Small intestine (tissue), 7 donors: Measurements from ENCODE around the gene RGS6. TPM values are rescaled to one million over a fixed set of nuclear protein-coding genes. Genes with fewer than 3 reads are reported as not detected.

ENCODE experiments used
- DNase-seq, 2 donors: peaks; one replicate each; pipeline versions ENCODE4 v3.0.0 to v3.0.0-alpha.2; 2013
- FAIRE-seq: peaks from 2 replicates; lab custom pipeline; 2012; peaks lifted over from hg19 to GRCh38; lab: Jason Lieb, UNC
- H3K27ac ChIP-seq, 3 donors: one replicate each; pipeline ENCODE4 v1.5.1; 2013; ENCODE audit warnings: low read length in 2 of 3, mild to moderate bottlenecking in 2 of 3, control low read depth in 1 of 3, inconsistent platforms in 1 of 3, low read depth in 1 of 3, moderate library complexity in 1 of 3
- H3K27me3 ChIP-seq, 3 donors: one replicate each; pipeline ENCODE4 v1.6.1; 2013; ENCODE audit warnings: low read length in 3 of 3, inconsistent platforms in 1 of 3; ENCODE audit not compliant: control insufficient read depth in 3 of 3, insufficient read depth in 3 of 3
- H3K36me3 ChIP-seq, 3 donors: one replicate each; pipeline ENCODE4 v1.6.1; 2013; ENCODE audit warnings: low read length in 3 of 3, inconsistent platforms in 1 of 3, low read depth in 1 of 3, mild to moderate bottlenecking in 1 of 3, moderate library complexity in 1 of 3; ENCODE audit not compliant: control insufficient read depth in 3 of 3, insufficient read depth in 2 of 3
- H3K4me1 ChIP-seq, 3 donors: one replicate each; pipeline ENCODE4 v1.6.1; 2013; ENCODE audit warnings: low read length in 2 of 3, inconsistent platforms in 1 of 3, low read depth in 1 of 3, mild to moderate bottlenecking in 1 of 3, moderate library complexity in 1 of 3; ENCODE audit not compliant: control insufficient read depth in 3 of 3, insufficient read depth in 2 of 3
- H3K4me3 ChIP-seq, 3 donors: one replicate each; pipeline ENCODE4 v1.5.1; 2013; ENCODE audit warnings: low read length in 3 of 3, control low read depth in 1 of 3, inconsistent platforms in 1 of 3, low read depth in 1 of 3, mild to moderate bottlenecking in 1 of 3, moderate library complexity in 1 of 3
- H3K9me3 ChIP-seq, 2 donors: one replicate each; pipeline ENCODE4 v1.6.1; 2013; ENCODE audit warnings: low read depth in 1 of 2, low read length in 1 of 2; ENCODE audit not compliant: control insufficient read depth in 2 of 2, insufficient read depth in 1 of 2
- WGBS, 3 donors: extraction: QIAGEN DNeasy Blood & Tissue Kit; methylation state at CpG; one replicate each; pipeline ENCODE4 v1.1.7; 2013; 5-methylcytosine and 5-hydroxymethylcytosine counted together
- polyA plus RNA-seq, 4 donors: library from polyadenylated mRNA; stranded (reverse) in 3 of 4; unstranded in 1 of 4; fragments of 200-250 nt in 3 of 4; fragments of 120-200 nt in 1 of 4; gene quantifications; one replicate each; pipeline versions ENCODE4 v1.2.1 to v1.2.3, GENCODE V29; 2013
- donor health status: healthy with polysubstance abuse.
- donor health status: control.
- donor health status: control.
- donor health status: Bipolar disorder and iron deficiency.
- donor health status: healthy.

Gene RGS6
- polyA plus RNA-seq, 4 donors = 0.54 to 2.1 (median 0.58) TPM; not detected in 1

DNA sequence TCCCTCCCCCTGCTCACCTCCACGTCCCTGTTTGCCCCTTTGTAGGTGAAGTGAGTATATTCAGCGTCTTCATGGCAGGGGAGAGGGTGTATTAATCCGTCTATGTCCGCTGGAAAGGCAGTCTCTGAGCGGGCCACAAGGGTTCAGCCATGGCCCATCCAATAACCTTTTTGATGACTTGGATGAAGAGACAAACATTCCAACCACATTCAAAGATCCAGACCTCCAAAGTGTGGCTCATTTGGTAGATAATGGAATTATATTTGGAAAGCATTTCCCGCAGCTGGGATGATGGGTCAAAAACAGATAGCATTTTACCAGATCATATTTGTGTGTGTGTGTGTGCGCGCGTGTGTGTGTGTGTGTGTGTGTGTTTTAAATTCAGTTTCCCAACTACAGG lies 615.8 kb downstream of the RGS6 start:
- Histone ChIP-seq H3K27me3 (peaks cover 0 to 5% (median 0%) of the 10 kb centered on the region in 3 donors), H3K36me3 (no peaks in the 10 kb centered on the region), H3K27ac (no peak overlapping the region), H3K9me3 (no peaks in the 10 kb centered on the region), H3K4me1 (peaks cover 0 to 6% (median 0%) of the 10 kb centered on the region in 3 donors), H3K4me3 (no peak overlapping the region)
- FAIRE-seq = no peak
- 84 to 89% (median 84%) methylated on average over 9 of the region's 9 CpGs for WGBS, 3 donors
- no peak for DNase-seq

DNA sequence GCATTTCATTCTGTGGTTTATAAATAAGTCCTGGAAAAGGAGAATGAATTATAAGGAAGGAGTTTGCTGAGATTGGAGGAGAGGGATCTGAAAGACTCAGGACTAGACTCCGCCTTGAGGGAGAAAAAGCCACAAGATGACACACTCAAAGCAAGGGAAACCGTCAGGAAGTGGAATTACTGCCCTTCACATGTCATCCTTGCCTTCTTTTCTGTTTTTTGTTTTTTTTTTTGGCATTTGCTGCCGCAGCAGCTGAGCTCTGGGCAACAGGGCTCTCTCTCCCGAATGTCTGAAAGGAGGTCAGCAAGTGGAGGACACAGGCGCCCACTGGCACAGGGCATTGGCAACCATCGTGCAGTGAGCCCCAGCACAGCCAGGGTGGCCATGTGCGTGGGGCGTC lies 616.8 kb downstream of the RGS6 start:
- DNase-seq = no peak
- Histone ChIP-seq H3K4me3 (no peak overlapping the region), H3K27me3 (peaks cover 0 to 5% (median 0%) of the 10 kb centered on the region in 3 donors), H3K4me1 (peaks cover 0 to 6% (median 0%) of the 10 kb centered on the region in 3 donors), H3K27ac (no peak overlapping the region), H3K9me3 (no peaks in the 10 kb centered on the region), H3K36me3 (no peaks in the 10 kb centered on the region)
- WGBS, 3 donors = 79 to 83% (median 82%) methylated on average over 8 of the region's 8 CpGs
- no peak for FAIRE-seq

DNA sequence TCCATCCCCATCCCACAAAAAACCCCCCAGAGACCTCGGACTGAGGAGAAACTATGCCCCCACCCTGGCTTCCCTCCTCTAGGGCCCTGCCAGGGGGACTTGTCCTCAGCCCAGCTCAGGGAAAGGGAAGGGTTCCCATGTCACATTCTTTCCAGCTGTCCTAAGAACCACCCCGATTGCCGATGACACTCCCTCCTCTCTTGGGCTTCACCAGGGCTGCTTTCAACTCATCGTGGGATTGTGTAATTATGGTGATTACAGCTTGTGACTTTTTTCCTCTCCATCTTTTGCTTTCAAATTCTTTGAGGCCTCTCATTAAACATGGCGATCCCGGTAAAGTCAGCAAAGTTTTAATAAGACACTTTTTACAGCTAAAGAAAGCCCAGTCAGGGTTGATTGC lies 617.6 kb downstream of the RGS6 start:
- DNase-seq = no peak
- Histone ChIP-seq H3K27ac (no peak overlapping the region), H3K36me3 (no peaks in the 10 kb centered on the region), H3K27me3 (peaks cover 0 to 5% (median 0%) of the 10 kb centered on the region in 3 donors), H3K4me1 (peaks cover 0 to 1% (median 0%) of the 10 kb centered on the region in 3 donors), H3K4me3 (no peak overlapping the region), H3K9me3 (no peaks in the 10 kb centered on the region)
- FAIRE-seq = no peak
- 70 to 79% (median 75%) methylated on average over 6 of the region's 6 CpGs for WGBS, 3 donors

DNA sequence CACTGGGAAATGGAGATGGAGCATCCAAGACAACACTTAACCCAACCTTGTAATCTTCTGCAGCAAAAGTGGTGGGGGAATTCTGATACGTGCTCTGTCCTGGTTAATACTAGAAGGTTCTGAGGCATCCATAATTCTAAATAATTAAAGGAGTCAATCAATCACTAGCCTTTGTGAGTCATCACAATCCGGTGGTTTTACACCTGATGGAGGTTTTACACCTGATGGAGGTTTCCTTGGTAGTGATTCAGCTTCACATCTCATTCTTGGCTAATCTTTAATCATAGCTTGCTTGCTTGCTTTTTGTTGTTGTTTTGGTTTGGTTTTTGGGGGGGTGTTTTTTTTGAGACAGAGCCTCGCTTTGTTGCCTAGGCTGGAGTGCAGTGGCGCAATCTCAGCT lies 618.3 kb downstream of the RGS6 start:
- no peak for FAIRE-seq
- 57 to 85% (median 76%) methylated on average over 4 of the region's 4 CpGs for WGBS, 3 donors
- Histone ChIP-seq H3K27ac (no peak overlapping the region), H3K4me1 (no peaks in the 10 kb centered on the region), H3K27me3 (peaks cover 0 to 5% (median 0%) of the 10 kb centered on the region in 3 donors), H3K36me3 (no peaks in the 10 kb centered on the region), H3K9me3 (no peaks in the 10 kb centered on the region), H3K4me3 (no peak overlapping the region)
- no peak for DNase-seq

DNA sequence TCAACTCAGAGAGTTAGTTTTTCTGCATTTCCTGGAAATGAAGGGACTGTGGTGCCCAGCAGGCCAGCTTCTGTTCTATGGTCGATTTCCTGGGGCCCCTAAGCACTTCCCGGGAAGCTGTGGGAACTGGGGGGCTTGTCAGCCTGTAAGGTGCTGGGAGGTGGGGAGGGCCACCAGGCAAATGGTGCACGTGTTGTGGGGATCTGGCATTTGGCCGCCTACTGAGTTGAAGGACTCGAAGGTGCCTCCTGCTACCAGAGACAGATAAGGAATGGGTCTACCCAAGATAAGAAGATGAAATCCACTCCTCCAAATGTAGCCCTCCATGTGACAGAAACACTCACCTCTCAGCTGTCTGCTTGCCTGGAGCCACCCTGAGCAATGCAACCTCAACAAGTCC lies 620.0 kb downstream of the RGS6 start:
- Histone ChIP-seq H3K27ac (no peak overlapping the region), H3K36me3 (no peaks in the 10 kb centered on the region), H3K9me3 (no peaks in the 10 kb centered on the region), H3K27me3 (peaks cover 0 to 5% (median 0%) of the 10 kb centered on the region in 3 donors), H3K4me3 (no peak overlapping the region), H3K4me1 (no peaks in the 10 kb centered on the region)
- no peak for DNase-seq
- 47 to 56% (median 54%) methylated on average over 5 of the region's 5 CpGs for WGBS, 3 donors
- no peak for FAIRE-seq

DNA sequence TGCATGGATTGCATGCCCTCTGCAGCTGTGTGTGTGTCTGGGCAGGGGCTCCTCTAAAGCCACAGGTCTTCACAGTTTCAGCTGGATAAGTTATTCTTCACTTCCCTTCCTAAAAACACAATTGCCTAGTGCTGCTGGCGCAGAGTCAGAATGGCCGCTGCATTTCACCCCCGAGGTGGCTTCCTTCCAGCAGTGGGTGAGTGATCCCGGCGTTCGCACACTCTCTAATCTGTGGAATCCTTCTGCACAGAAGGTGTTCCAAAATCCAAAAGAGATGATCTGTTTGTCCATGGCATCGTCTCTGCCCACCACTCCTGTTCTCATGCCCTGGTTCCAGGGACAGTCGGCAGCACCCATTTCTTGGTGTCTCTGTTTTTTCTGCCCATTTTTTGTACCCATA lies 620.9 kb downstream of the RGS6 start:
- DNase-seq (no peak), FAIRE-seq (no peak)
- H3K36me3 ChIP-seq = no peaks in the 10 kb centered on the region
- H3K9me3 ChIP-seq = no peaks in the 10 kb centered on the region
- peaks cover 0 to 5% (median 0%) of the 10 kb centered on the region in 3 donors for H3K27me3 ChIP-seq
- 70 to 83% (median 77%) methylated on average over 8 of the region's 8 CpGs for WGBS, 3 donors
- H3K4me1 ChIP-seq = no peaks in the 10 kb centered on the region
- H3K4me3 ChIP-seq = no peak overlapping the region
- no peak overlapping the region for H3K27ac ChIP-seq

DNA sequence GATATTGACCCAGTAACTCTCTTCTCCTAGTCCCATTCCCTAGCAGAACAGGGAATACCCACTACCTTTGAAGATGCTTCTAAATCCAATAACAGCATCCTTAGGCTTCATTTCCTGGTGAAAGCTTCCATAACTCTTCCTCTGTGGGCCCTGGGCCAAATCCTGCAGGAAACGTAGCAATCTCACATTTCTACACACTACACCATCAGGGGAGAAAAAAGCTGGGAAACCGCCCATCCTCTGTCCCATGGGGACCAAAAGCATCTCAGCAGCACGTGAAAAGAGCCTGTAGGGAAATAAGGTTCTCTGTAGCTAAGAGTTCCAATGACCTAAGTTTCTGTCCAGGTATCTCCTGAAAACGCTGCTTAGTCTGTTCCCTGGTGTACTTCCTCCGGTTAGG lies 621.4 kb downstream of the RGS6 start:
- no peak overlapping the region for H3K27ac ChIP-seq
- FAIRE-seq = no peak
- no peak overlapping the region for H3K4me3 ChIP-seq
- DNase-seq = no peak
- H3K4me1 ChIP-seq = no peaks in the 10 kb centered on the region
- WGBS, 3 donors = 38 to 49% (median 44%) methylated on average over 5 of the region's 5 CpGs
- H3K36me3 ChIP-seq = no peaks in the 10 kb centered on the region
- H3K27me3 ChIP-seq = peaks cover 0 to 5% (median 0%) of the 10 kb centered on the region in 3 donors
- H3K9me3 ChIP-seq = no peaks in the 10 kb centered on the region

DNA sequence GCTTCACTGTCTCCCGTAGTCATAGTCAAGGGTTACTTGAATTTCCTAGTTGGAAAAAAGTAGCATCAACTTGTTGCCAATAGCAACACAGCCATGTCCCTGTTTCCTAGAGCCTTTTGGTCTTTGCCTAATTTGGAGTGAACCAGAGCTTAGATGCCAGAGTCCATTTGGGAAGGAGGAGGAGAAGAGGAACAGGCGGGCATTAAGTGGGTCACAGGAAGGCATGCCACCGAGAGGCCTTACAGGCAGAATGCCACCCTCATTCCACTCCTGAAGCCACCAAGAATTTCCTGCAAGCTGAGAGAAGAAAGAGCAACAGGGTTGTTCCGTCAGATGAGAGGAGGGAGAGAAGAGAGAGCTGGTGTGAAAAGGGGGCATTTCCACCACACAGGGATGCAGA lies 622.2 kb downstream of the RGS6 start:
- Histone ChIP-seq H3K4me3 (no peak overlapping the region), H3K27me3 (peaks cover 0 to 5% (median 0%) of the 10 kb centered on the region in 3 donors), H3K4me1 (no peaks in the 10 kb centered on the region), H3K9me3 (no peaks in the 10 kb centered on the region), H3K36me3 (no peaks in the 10 kb centered on the region), H3K27ac (no peak overlapping the region)
- WGBS, 3 donors = 65 to 83% (median 78%) methylated on average over 4 of the region's 4 CpGs
- DNase-seq (no peak), FAIRE-seq (no peak)

DNA sequence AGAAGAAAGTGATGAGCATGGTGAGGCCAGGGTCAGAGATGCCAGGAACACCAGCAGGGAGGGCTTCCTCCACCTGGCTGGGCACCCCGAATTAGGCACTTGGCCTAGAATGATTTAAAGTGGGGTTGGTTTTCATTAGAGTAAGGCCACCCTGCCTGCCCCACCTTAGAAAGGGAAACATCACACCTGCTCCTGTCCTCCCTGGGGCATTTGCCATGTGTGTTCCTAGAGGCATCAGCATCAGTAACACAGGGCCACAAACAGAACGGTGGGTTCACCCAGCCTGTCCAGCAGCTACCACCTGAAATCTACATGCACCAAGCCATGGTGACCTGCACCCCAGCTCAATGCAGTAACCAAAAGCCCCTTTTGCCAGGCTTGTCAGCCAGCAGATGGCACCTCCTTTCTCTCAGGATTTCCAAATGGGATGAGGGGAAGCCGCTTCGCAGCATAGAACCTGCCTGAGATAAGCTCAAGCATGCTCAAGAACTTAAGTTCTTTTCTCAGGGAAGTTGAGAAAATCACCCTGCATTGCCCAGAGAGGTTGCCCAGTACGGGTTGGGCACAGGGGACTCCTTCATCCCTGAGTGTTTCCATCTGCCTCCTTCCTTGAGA lies 622.9 kb downstream of the RGS6 start:
- Histone ChIP-seq H3K36me3 (no peaks in the 10 kb centered on the region), H3K27ac (no peak overlapping the region), H3K4me1 (no peaks in the 10 kb centered on the region), H3K4me3 (no peak overlapping the region), H3K27me3 (peaks cover 0 to 5% (median 0%) of the 10 kb centered on the region in 3 donors), H3K9me3 (no peaks in the 10 kb centered on the region)
- no peak for DNase-seq
- FAIRE-seq = no peak
- WGBS, 3 donors = 80 to 83% (median 82%) methylated on average over 5 of the region's 5 CpGs
